Fibroblast of lung (primary cell): ENCODE data around the gene ANKRD27.

Experiments
- EZH2 ChIP-seq: IDR thresholded peaks from 2 replicates; pipeline ENCODE4 v1.5.1; 2012; ENCODE audit warnings: low read length, control low read depth, mild to moderate bottlenecking; ENCODE audit errors: missing control alignments
- TF ChIP-seq, protein P1 (sequence below), 2 donors: IDR thresholded peaks in 1 of 2; conservative IDR thresholded peaks in 1 of 2; 1 replicate in 1 of 2; 2 replicates in 1 of 2; pipeline ENCODE4 v1.5.1; 2011 to 2012; ENCODE audit warnings: low read length in 2 of 2, control low read depth in 1 of 2, inconsistent platforms in 1 of 2, low read depth in 1 of 2, mild to moderate bottlenecking in 1 of 2

- TF ChIP-seq, protein P1, sequence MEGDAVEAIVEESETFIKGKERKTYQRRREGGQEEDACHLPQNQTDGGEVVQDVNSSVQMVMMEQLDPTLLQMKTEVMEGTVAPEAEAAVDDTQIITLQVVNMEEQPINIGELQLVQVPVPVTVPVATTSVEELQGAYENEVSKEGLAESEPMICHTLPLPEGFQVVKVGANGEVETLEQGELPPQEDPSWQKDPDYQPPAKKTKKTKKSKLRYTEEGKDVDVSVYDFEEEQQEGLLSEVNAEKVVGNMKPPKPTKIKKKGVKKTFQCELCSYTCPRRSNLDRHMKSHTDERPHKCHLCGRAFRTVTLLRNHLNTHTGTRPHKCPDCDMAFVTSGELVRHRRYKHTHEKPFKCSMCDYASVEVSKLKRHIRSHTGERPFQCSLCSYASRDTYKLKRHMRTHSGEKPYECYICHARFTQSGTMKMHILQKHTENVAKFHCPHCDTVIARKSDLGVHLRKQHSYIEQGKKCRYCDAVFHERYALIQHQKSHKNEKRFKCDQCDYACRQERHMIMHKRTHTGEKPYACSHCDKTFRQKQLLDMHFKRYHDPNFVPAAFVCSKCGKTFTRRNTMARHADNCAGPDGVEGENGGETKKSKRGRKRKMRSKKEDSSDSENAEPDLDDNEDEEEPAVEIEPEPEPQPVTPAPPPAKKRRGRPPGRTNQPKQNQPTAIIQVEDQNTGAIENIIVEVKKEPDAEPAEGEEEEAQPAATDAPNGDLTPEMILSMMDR (conservative IDR thresholded peaks at IDR 0.05 in 1 of 2, IDR thresholded peaks at IDR 0.05 in 1 of 2; ENCODE audit: low read depth in 1 of 2, low read length in 2 of 2) = no peak
- TF ChIP-seq EZH2 = no peak
Observed at GRCh38 chr19:32666084-32666483, 8.9 kb downstream of the ANKRD27 start.
